Activated B cell treated with CpG ODN at 0.5 μM for 24 hours (primary cell): Measurements from ENCODE around the gene FSTL4. TPM values are rescaled to one million over a fixed set of nuclear protein-coding genes. Genes with fewer than 3 reads are reported as not detected.

Experiments
- ATAC-seq: fragments of 200-7000 bp; cut with Tn5 transposase; one replicate; pipeline ENCODE4 v1.10.0; 2021; ENCODE audit warnings: low read depth, mild to moderate bottlenecking, moderate library complexity
- CTCF ChIA-PET: fragments of 350-600 bp; sonication (Branson Sonifier 250); formaldehyde crosslinking; loops from one replicate; lab custom pipeline; 2021; ENCODE audit warnings: antibody characterized with exemption; lab: Charles Lee
- POLR2A ChIA-PET: fragments of 350-600 bp; sonication (Branson Sonifier 250); formaldehyde crosslinking; loops from one replicate; lab custom pipeline; 2021; ENCODE audit warnings: antibody characterized with exemption; lab: Charles Lee
- DNase-seq: peaks from one replicate; pipeline ENCODE4 v3.0.0; 2022
- H3K27ac Mint-ChIP-seq: one replicate; pipeline ENCODE4 v1.8.0; 2020; ENCODE audit warnings: mixed read lengths
- H3K27me3 Mint-ChIP-seq: one replicate; pipeline ENCODE4 v1.8.0; 2021; ENCODE audit warnings: mixed read lengths
- H3K36me3 Mint-ChIP-seq: one replicate; pipeline ENCODE4 v1.8.0; 2021; ENCODE audit warnings: low read depth, mixed read lengths
- H3K4me1 Mint-ChIP-seq: one replicate; pipeline ENCODE4 v1.8.0; 2021; ENCODE audit warnings: mixed read lengths
- H3K4me3 Mint-ChIP-seq: one replicate; pipeline ENCODE4 v1.8.0; 2020; ENCODE audit warnings: mild to moderate bottlenecking, mixed read lengths
- H3K9me3 Mint-ChIP-seq: one replicate; pipeline ENCODE4 v1.8.0; 2020; ENCODE audit warnings: mixed read lengths
- intact Hi-C: fragments of 100-400 bp; cut with micrococcal nuclease; formaldehyde crosslinking; loops from one replicate; pipeline ENCODE4 v1.15.1; 2024
- total RNA-seq: library from RNA; stranded (reverse); gene quantifications from 2 replicates; pipeline ENCODE4 v1.2.3, GENCODE V29; 2022
- TF ChIP-seq, protein P1 (sequence below): fragments of 200-600 bp; IDR thresholded peaks from one replicate; pipeline ENCODE4 v1.8.0; 2022; ENCODE audit warnings: antibody characterized with exemption, mild to moderate bottlenecking

Gene FSTL4
- total RNA-seq, 1 donor from 2014 or later = 1.7 TPM

DNA sequence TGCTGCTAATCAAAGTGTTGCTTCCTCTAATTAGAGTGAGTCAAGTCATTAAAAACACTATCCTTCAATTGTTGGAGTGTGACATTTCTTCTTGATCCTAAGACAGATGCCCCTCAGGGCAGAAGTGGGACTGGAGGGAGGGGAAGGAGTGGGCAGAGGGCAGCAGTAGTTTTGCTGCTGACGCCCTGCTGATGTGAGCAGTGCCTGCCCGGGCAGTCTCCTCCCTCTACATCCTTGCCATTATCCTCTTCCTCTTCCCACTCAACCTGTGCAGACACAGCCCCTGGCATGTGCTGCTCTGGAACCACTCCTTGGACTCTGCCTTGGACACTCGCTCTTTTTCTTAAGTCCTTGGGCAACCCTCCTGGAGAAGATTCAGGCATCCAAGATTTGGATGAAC, 328.0 kb downstream of the FSTL4 start:
- ATAC-seq (no peak), DNase-seq (no peak)
- intact Hi-C loops = no loop called here
- H3K36me3 Mint-ChIP-seq = no peaks in the 10 kb centered on the region
- H3K4me3 Mint-ChIP-seq = no peak overlapping the region
- H3K4me1 Mint-ChIP-seq = no peaks in the 10 kb centered on the region
- H3K27ac Mint-ChIP-seq = no peak overlapping the region
- no peaks in the 10 kb centered on the region for H3K27me3 Mint-ChIP-seq
- ChIA-PET POLR2A (no interaction called here), CTCF (no interaction called here)
- no peaks in the 10 kb centered on the region for H3K9me3 Mint-ChIP-seq
- TF ChIP-seq, protein P1, sequence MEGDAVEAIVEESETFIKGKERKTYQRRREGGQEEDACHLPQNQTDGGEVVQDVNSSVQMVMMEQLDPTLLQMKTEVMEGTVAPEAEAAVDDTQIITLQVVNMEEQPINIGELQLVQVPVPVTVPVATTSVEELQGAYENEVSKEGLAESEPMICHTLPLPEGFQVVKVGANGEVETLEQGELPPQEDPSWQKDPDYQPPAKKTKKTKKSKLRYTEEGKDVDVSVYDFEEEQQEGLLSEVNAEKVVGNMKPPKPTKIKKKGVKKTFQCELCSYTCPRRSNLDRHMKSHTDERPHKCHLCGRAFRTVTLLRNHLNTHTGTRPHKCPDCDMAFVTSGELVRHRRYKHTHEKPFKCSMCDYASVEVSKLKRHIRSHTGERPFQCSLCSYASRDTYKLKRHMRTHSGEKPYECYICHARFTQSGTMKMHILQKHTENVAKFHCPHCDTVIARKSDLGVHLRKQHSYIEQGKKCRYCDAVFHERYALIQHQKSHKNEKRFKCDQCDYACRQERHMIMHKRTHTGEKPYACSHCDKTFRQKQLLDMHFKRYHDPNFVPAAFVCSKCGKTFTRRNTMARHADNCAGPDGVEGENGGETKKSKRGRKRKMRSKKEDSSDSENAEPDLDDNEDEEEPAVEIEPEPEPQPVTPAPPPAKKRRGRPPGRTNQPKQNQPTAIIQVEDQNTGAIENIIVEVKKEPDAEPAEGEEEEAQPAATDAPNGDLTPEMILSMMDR = no peak

DNA sequence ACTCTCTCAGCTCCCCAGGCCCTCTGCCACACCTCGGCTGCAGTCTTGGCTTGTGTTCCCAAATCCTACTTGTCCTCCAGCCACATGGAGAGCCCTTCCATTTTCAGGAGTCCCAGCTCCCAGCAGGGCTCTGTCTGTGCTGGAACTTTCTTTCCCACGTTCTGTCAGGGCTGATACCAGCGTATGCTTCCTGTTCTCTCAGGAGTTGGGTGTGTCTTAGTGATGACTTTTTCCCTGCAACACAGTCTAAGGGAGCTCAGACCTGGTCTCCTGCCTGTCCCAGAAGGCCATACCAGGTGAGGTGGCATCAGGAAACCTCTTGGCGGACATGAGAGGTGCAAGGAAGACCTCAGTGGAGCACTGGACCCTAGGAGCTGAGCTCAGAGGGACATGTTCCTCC, 334.0 kb downstream of the FSTL4 start:
- CTCF ChIA-PET = no interaction called here
- TF ChIP-seq, protein P1 = no peak
- DNase-seq (no peak), ATAC-seq (no peak)
- H3K9me3 Mint-ChIP-seq = no peaks in the 10 kb centered on the region
- H3K27me3 Mint-ChIP-seq = no peaks in the 10 kb centered on the region
- POLR2A ChIA-PET = no interaction called here
- H3K36me3 Mint-ChIP-seq = no peaks in the 10 kb centered on the region
- H3K4me1 Mint-ChIP-seq = no peaks in the 10 kb centered on the region
- no peak overlapping the region for H3K27ac Mint-ChIP-seq
- H3K4me3 Mint-ChIP-seq = no peak overlapping the region
- intact Hi-C loops = no loop called here

DNA sequence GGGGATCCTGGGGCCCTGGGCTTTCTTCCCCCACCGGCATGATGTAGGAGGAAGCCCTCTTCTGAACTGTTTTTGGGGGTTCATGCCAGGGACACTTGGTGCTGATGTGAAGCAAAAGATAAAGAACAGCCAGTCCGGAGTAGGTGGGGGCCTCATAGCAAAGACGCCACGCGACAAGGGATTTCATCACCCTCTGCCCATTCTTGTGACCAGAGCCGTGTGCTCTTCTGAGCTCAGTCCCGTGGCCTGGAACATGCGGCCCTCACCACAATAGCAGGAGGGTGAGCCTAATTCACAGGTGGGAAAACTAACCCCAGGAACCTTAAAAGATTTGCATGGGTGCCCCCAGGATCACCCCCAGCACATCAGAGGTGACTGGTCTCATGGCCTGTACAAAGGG, 334.6 kb downstream of the FSTL4 start:
- Mint-ChIP-seq H3K4me1 (no peaks in the 10 kb centered on the region), H3K4me3 (no peak overlapping the region), H3K36me3 (no peaks in the 10 kb centered on the region), H3K27me3 (no peaks in the 10 kb centered on the region), H3K9me3 (no peaks in the 10 kb centered on the region), H3K27ac (no peak overlapping the region)
- intact Hi-C loops = no loop called here
- ChIA-PET POLR2A (no interaction called here), CTCF (no interaction called here)
- ATAC-seq (no peak), DNase-seq (no peak)
- TF ChIP-seq, protein P1 = no peak

DNA sequence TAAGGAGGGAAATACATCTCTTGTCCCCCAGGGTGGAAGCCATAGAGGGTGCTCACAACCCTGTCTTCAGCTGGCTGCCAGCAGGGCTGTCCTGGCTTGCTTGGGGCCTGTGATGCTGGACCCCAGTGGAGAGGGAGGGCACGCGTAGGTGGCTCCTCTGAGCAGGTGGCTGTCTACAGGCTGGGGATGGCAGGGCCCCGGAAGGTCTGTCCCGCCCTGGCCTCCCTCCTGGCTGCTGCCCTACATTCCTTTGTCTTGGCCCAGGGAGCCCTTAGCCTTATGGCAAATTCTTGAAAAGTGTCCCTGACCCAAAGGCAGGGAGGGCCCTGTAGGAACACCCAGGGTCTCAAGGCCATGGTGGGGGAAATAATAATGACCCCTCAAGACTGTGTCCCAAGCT, 336.2 kb downstream of the FSTL4 start:
- TF ChIP-seq, protein P1 = no peak
- no peak for DNase-seq
- no peak for ATAC-seq
- ChIA-PET POLR2A (no interaction called here), CTCF (no interaction called here)
- intact Hi-C loops = no loop called here
- Mint-ChIP-seq H3K27me3 (no peaks in the 10 kb centered on the region), H3K27ac (no peak overlapping the region), H3K4me3 (no peak overlapping the region), H3K9me3 (no peaks in the 10 kb centered on the region), H3K36me3 (no peaks in the 10 kb centered on the region), H3K4me1 (no peaks in the 10 kb centered on the region)

DNA sequence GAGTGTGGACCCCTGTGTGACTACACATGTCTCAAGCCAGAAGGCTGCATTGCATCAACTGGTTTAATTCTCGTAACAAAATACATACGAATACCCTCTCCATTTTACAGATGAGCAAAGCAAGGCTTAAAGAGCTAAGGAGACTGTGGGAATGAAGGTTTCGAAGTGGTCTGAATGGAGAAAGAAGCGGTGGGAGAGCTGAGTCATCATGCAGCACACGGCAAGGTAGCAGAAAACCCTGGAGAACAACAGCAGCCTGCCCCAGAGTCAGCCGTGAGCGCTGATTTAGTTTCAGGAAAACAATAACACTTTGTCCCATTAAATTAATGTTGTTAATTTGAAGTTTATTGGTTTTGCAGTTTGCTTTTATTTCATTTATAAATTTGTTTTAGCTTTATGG, 336.7 kb downstream of the FSTL4 start:
- no peak overlapping the region for H3K4me3 Mint-ChIP-seq
- CTCF ChIA-PET = no interaction called here
- POLR2A ChIA-PET = no interaction called here

More for the DNA sequence above, 336.7 kb downstream of the FSTL4 start:
- no peaks in the 10 kb centered on the region for H3K27me3 Mint-ChIP-seq
- ATAC-seq (no peak), DNase-seq (no peak)
- no peaks in the 10 kb centered on the region for H3K4me1 Mint-ChIP-seq
- intact Hi-C loops = no loop called here
- no peaks in the 10 kb centered on the region for H3K9me3 Mint-ChIP-seq
- no peaks in the 10 kb centered on the region for H3K36me3 Mint-ChIP-seq
- TF ChIP-seq, protein P1 = no peak
- no peak overlapping the region for H3K27ac Mint-ChIP-seq
